ENCODE measurements around the gene FAM117A.
"Not testable (repeated sequence)": the region's sequence is repeated elsewhere in the genome, so short reads cannot be mapped to it uniquely, and the experiment has no call there.

FAM117A gene

DNA sequence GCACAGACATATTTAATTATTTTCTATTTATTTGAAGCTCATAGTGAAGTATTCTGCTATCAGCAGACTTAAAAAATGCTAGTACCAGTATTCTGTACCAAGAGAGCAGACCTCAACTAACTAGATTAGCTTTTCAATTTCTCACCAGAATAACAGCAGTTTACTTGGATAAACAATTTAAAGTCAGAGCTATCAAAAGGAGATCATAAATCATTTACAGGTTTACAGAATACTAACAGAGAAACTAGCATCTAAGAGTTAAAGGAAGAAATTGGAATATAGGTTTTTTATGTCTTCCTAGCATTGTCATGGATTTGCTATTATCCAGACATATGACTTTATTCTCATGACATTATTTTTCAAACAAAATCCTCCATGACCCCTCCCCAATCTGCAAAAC lies 89.4 kb downstream of the FAM117A start:
- TF ChIP-seq, protein P1, sequence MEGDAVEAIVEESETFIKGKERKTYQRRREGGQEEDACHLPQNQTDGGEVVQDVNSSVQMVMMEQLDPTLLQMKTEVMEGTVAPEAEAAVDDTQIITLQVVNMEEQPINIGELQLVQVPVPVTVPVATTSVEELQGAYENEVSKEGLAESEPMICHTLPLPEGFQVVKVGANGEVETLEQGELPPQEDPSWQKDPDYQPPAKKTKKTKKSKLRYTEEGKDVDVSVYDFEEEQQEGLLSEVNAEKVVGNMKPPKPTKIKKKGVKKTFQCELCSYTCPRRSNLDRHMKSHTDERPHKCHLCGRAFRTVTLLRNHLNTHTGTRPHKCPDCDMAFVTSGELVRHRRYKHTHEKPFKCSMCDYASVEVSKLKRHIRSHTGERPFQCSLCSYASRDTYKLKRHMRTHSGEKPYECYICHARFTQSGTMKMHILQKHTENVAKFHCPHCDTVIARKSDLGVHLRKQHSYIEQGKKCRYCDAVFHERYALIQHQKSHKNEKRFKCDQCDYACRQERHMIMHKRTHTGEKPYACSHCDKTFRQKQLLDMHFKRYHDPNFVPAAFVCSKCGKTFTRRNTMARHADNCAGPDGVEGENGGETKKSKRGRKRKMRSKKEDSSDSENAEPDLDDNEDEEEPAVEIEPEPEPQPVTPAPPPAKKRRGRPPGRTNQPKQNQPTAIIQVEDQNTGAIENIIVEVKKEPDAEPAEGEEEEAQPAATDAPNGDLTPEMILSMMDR (IDR thresholded peaks at IDR 0.05; ENCODE audit: low read depth, low read length): no peak
- H3K4me3 ChIP-seq (ENCODE audit: low read depth, low read length): no peak overlapping the region
- in situ Hi-C loops (cut with HindIII; ENCODE audit: low sequenced_read_pairs): no loop called here
- DNase-seq (ENCODE audit: low read depth, low spot score): no peak

DNA sequence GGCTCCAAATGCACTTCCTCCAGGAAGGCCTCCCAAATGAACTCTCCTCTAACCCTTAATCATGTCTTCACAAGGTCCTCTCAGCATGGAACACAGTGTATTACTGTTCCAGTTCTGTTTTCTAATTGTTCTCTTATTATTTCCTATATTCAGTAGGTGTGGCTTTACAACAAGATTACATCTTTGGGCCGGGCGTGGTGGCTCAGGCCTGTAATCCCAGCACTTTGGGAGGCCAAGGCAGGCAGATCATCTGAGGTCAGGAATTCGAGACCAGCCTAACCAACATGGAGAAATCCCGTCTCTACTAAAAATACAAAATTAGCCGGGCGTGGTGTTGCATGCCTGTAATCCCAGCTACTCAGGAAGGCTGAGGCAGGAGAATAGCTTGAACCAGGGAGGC lies 90.3 kb downstream of the FAM117A start:
- in situ Hi-C loops (cut with HindIII; ENCODE audit: low sequenced_read_pairs); H3K4me3 ChIP-seq (ENCODE audit: low read depth, low read length); DNase-seq (ENCODE audit: low read depth, low spot score): not testable (repeated sequence)

DNA sequence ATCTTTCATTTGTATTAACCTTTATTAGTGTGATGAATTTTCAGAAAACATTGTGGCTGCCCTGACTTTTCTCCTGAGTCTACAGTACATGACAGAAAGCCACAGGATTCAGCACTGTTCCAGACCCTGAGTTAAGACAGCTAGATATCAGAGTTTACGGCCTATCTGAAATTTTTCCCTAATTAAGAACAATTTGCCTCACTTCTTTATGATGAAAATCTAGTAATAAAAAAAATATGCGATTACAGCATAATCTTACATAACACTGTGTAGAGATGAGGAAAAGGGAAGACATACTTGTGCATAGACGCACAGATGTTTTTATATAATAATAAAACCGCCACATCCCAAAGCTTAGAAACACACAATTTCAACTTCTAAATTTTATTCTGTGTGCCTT lies 93.3 kb downstream of the FAM117A start:
- DNase-seq (ENCODE audit: low read depth, low spot score): no peak
- in situ Hi-C loops (cut with HindIII; ENCODE audit: low sequenced_read_pairs): no loop called here
- TF ChIP-seq, protein P1 (IDR thresholded peaks at IDR 0.05; ENCODE audit: low read depth, low read length): no peak
- H3K4me3 ChIP-seq (ENCODE audit: low read depth, low read length): no peak overlapping the region

DNA sequence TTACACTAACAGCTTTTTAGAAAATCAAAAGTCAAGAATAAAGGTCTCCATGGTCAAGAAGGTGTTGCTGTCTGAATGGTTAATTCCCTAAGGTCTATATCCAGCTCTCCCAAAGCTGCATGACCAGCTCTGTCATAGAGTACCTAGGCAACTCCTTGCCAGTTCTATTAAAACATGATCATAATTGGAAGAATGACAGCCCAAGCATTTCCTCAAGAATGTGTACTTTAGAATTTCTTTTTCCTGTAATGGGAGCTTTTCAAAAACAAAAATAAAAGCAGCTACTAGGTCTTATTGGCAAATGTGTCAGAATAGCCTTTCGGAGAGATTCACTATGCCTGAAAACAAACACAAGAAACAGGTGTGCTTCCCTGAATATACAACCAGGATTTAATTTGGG lies 93.9 kb downstream of the FAM117A start:
- in situ Hi-C loops (cut with HindIII; ENCODE audit: low sequenced_read_pairs): no loop called here
- no peak overlapping the region for H3K4me3 ChIP-seq (ENCODE audit: low read depth, low read length)
- DNase-seq (ENCODE audit: low read depth, low spot score): no peak
- TF ChIP-seq, protein P1 (IDR thresholded peaks at IDR 0.05; ENCODE audit: low read depth, low read length): no peak

DNA sequence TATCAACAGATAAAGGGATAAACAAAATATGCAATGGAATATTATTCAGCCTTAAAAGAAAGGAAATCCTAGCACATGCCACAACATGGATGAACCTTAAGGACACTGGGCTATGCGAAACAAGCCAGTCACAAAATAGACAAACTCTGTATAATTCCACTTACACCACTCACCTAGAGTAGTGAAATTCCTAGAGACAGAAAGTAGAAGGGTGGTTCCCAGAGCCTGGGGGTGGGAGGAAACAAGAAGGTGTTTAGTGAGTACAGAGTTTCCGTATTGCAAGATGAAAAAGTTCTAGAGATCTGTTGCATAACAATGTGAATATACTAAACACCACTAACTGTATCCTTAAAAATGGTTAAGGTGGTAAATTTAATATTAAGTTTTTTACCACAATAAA lies 96.1 kb downstream of the FAM117A start:
- DNase-seq (ENCODE audit: low read depth, low spot score): no peak
- H3K4me3 ChIP-seq (ENCODE audit: low read depth, low read length): no peak overlapping the region
- in situ Hi-C loops (cut with HindIII; ENCODE audit: low sequenced_read_pairs): no loop called here
- TF ChIP-seq, protein P1 (IDR thresholded peaks at IDR 0.05; ENCODE audit: low read depth, low read length): no peak

DNA sequence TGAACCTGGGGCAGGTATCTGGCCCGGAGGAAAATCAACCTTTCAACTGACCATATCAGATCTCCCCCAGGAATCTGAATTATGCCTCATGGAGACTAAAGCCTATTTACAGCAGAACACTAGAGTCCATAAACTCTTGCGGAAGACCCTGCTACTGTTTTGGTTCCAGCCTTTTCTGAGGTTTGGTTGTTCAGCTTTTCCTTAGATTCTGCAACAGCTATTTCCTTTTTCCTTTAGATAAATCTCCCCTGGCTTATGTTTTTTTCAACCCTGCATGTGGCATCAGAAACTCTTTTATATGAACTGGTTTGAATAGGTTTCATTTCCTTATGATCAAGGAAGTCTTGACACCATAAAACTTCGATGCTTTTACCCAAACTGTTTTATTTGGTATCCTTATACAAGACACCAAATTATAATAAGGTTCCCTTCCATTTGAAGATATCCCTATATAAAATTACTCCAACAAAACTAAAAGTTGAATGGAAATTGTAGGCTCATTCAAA lies 99.2 kb downstream of the FAM117A start:
- H3K4me3 ChIP-seq (ENCODE audit: low read depth, low read length): no peak overlapping the region
- in situ Hi-C loops (cut with HindIII; ENCODE audit: low sequenced_read_pairs): no loop called here
- no peak for DNase-seq (ENCODE audit: low read depth, low spot score)
- TF ChIP-seq, protein P1 (IDR thresholded peaks at IDR 0.05; ENCODE audit: low read depth, low read length): no peak

Data from astrocyte of the spinal cord (primary cell).